Large intestine (tissue), 12 donors: ENCODE measurements around the gene FER. TPM values are rescaled to one million over a fixed set of nuclear protein-coding genes. Genes with fewer than 3 reads are reported as not detected.
"Not testable (repeated sequence)": the region's sequence is repeated elsewhere in the genome, so short reads cannot be mapped to it uniquely, and the experiment has no call there.

Experiments
- DNase-seq, 2 donors: peaks; one replicate each; pipeline versions ENCODE4 v3.0.0 to v3.0.0-alpha.2; 2013
- H3K27ac ChIP-seq: one replicate; pipeline ENCODE4 v1.5.1; 2013; ENCODE audit warnings: low read length
- H3K27me3 ChIP-seq: 2 replicates; pipeline ENCODE4 v1.6.1; 2013; ENCODE audit warnings: low read length; ENCODE audit not compliant: control insufficient read depth, insufficient read depth
- H3K36me3 ChIP-seq: 2 replicates; pipeline ENCODE4 v1.6.1; 2013; ENCODE audit warnings: low read length; ENCODE audit not compliant: control insufficient read depth, insufficient read depth
- H3K4me1 ChIP-seq: one replicate; pipeline ENCODE4 v1.6.1; 2013; ENCODE audit warnings: low read length; ENCODE audit not compliant: control insufficient read depth, insufficient read depth
- H3K4me3 ChIP-seq: one replicate; pipeline ENCODE4 v1.5.1; 2013; ENCODE audit warnings: low read length
- H3K9me3 ChIP-seq: one replicate; pipeline ENCODE4 v1.6.1; 2013; ENCODE audit warnings: mild to moderate bottlenecking, low read depth, low read length, moderate library complexity; ENCODE audit not compliant: control insufficient read depth
- WGBS: methylation state at CpG from one replicate; pipeline ENCODE4 v1.1.5; 2013; ENCODE audit warnings: low lambda C conversion rate; ENCODE audit not compliant: insufficient coverage; 5-methylcytosine and 5-hydroxymethylcytosine counted together
- long read RNA-seq, 11 donors: transcript quantifications; one replicate each; lab custom pipeline, GENCODE V29; 2026
- polyA plus RNA-seq: library from polyadenylated mRNA; unstranded; fragments of 120-200 nt; gene quantifications from one replicate; pipeline ENCODE4 v1.2.1, GENCODE V29; 2013

FER gene
- 7.2 TPM for polyA plus RNA-seq
- long read RNA-seq, donor 1 = 0 reads
- long read RNA-seq, donor 2 = 0 reads
- long read RNA-seq, donor 3 = 0 reads
- long read RNA-seq, donor 4 = 0 reads
- long read RNA-seq, donor 5 = 0 reads
- long read RNA-seq, donor 6 = 0 reads
- long read RNA-seq, donor 7, partial matches to known transcripts = 0 of 1 reads
- long read RNA-seq, donor 7, other reads (novel, unspliced or antisense) = 0 of 1 reads
- long read RNA-seq, donor 8 = 0 reads
- long read RNA-seq, donor 9 = 0 reads
- long read RNA-seq, donor 10, partial matches to known transcripts = 0 of 1 reads
- long read RNA-seq, donor 10, other reads (novel, unspliced or antisense) = 0 of 1 reads
- long read RNA-seq, donor 11 = 0 reads

- peak; percentile 48 to 74 for DNase-seq
- 3% methylated on average over 5 of the region's 21 CpGs for WGBS
- Histone ChIP-seq H3K36me3 (no peaks in the 10 kb centered on the region), H3K27ac (peak within 1 kb of the TSS; percentile 99), H3K9me3 (no peaks in the 10 kb centered on the region), H3K4me1 (no peaks in the 10 kb centered on the region), H3K4me3 (peak within 1 kb of the TSS; percentile 97), H3K27me3 (no peaks in the 10 kb centered on the region)
These were observed at the start of gene FER for GRCh38 chr5:108747774-108748400. Gene FER (plus strand): TSS chr5:108747897. CDS start chr5:108798183, 50,286 bp downstream.

- H3K4me3 ChIP-seq, H3K27ac ChIP-seq, H3K4me1 ChIP-seq, DNase-seq, H3K36me3 ChIP-seq, H3K9me3 ChIP-seq, H3K27me3 ChIP-seq: not testable (repeated sequence)
- WGBS = no CpG with 5 or more reads among the region's 5 CpGs
These were observed 47.3 kb upstream of the FER start for GRCh38 chr5:108700388-108700787.

GRCh38 chr5:108700930-108701329 is 46.8 kb upstream of the FER start:
- no peaks in the 10 kb centered on the region for H3K4me1 ChIP-seq
- H3K36me3 ChIP-seq = no peaks in the 10 kb centered on the region
- no peaks in the 10 kb centered on the region for H3K27me3 ChIP-seq
- WGBS = 57% methylated on average over 1 of the region's 3 CpGs
- no peak overlapping the region for H3K4me3 ChIP-seq
- DNase-seq = no peak
- H3K9me3 ChIP-seq = no peaks in the 10 kb centered on the region
- no peak overlapping the region for H3K27ac ChIP-seq

- Histone ChIP-seq H3K9me3 (no peaks in the 10 kb centered on the region), H3K36me3 (no peaks in the 10 kb centered on the region), H3K27ac (no peak overlapping the region), H3K27me3 (no peaks in the 10 kb centered on the region), H3K4me3 (no peak overlapping the region), H3K4me1 (no peaks in the 10 kb centered on the region)
- WGBS = no CpG with 5 or more reads among the region's 5 CpGs
- DNase-seq = no peak
These were observed 45.2 kb upstream of the FER start for GRCh38 chr5:108702546-108702945.

GRCh38 chr5:108703313-108703712 is 44.4 kb upstream of the FER start:
- WGBS = no CpG with 5 or more reads among the region's 5 CpGs
- no peak overlapping the region for H3K4me3 ChIP-seq

GRCh38 chr5:108707141-108707540 is 40.6 kb upstream of the FER start:
- DNase-seq = no peak
- no CpG with 5 or more reads among the region's 8 CpGs for WGBS
- Histone ChIP-seq H3K4me1 (no peaks in the 10 kb centered on the region), H3K36me3 (no peaks in the 10 kb centered on the region), H3K27ac (no peak overlapping the region), H3K27me3 (peaks cover 4% of the 10 kb centered on the region), H3K9me3 (no peaks in the 10 kb centered on the region), H3K4me3 (no peak overlapping the region)

More at GRCh38 chr5:108703313-108703712, 44.4 kb upstream of the FER start:
- H3K4me1 ChIP-seq = no peaks in the 10 kb centered on the region
- H3K27ac ChIP-seq = no peak overlapping the region
- no peaks in the 10 kb centered on the region for H3K9me3 ChIP-seq
- H3K36me3 ChIP-seq = no peaks in the 10 kb centered on the region
- H3K27me3 ChIP-seq = no peaks in the 10 kb centered on the region
- DNase-seq = no peak

- Histone ChIP-seq H3K4me3 (no peak overlapping the region), H3K4me1 (no peaks in the 10 kb centered on the region), H3K36me3 (no peaks in the 10 kb centered on the region), H3K27me3 (peaks cover 4% of the 10 kb centered on the region), H3K27ac (no peak overlapping the region), H3K9me3 (no peaks in the 10 kb centered on the region)
- no peak for DNase-seq
- WGBS = no CpG with 5 or more reads among the region's 3 CpGs
These were observed 35.8 kb upstream of the FER start for GRCh38 chr5:108711898-108712297.

GRCh38 chr5:108715408-108715807 is 32.3 kb upstream of the FER start:
- 90% methylated on average over 2 of the region's 3 CpGs for WGBS
- no peak overlapping the region for H3K27ac ChIP-seq
- H3K4me3 ChIP-seq = no peak overlapping the region
- no peak for DNase-seq
- H3K36me3 ChIP-seq = no peaks in the 10 kb centered on the region
- H3K4me1 ChIP-seq = no peaks in the 10 kb centered on the region
- H3K27me3 ChIP-seq = peaks cover 4% of the 10 kb centered on the region
- no peaks in the 10 kb centered on the region for H3K9me3 ChIP-seq

- no peaks in the 10 kb centered on the region for H3K9me3 ChIP-seq
- DNase-seq = no peak
- H3K4me3 ChIP-seq = no peak overlapping the region
- H3K4me1 ChIP-seq = no peaks in the 10 kb centered on the region
- no peaks in the 10 kb centered on the region for H3K36me3 ChIP-seq
- H3K27ac ChIP-seq = no peak overlapping the region
- H3K27me3 ChIP-seq = no peaks in the 10 kb centered on the region
These were observed 27.3 kb upstream of the FER start for GRCh38 chr5:108720391-108720790.

GRCh38 chr5:108726446-108727235 is 21.1 kb upstream of the FER start:
- H3K9me3 ChIP-seq = no peaks in the 10 kb centered on the region
- peaks cover 5% of the 10 kb centered on the region for H3K4me1 ChIP-seq
- no peak for DNase-seq
- H3K27ac ChIP-seq = peak overlapping the region; percentile 90
- peak overlapping the region; percentile 76 for H3K4me3 ChIP-seq
- no peaks in the 10 kb centered on the region for H3K36me3 ChIP-seq
- H3K27me3 ChIP-seq = no peaks in the 10 kb centered on the region
- 80% methylated on average over 3 of the region's 6 CpGs for WGBS
